ENCODE data around the gene ZNHIT1. TPM values are rescaled to one million over a fixed set of nuclear protein-coding genes. Genes with fewer than 3 reads are reported as not detected.

The ZNHIT1 gene
- polyA plus RNA-seq, 2 of the 4 experiments (the other 2 are of a cell fraction) = 33.2 to 55.9 TPM

DNA sequence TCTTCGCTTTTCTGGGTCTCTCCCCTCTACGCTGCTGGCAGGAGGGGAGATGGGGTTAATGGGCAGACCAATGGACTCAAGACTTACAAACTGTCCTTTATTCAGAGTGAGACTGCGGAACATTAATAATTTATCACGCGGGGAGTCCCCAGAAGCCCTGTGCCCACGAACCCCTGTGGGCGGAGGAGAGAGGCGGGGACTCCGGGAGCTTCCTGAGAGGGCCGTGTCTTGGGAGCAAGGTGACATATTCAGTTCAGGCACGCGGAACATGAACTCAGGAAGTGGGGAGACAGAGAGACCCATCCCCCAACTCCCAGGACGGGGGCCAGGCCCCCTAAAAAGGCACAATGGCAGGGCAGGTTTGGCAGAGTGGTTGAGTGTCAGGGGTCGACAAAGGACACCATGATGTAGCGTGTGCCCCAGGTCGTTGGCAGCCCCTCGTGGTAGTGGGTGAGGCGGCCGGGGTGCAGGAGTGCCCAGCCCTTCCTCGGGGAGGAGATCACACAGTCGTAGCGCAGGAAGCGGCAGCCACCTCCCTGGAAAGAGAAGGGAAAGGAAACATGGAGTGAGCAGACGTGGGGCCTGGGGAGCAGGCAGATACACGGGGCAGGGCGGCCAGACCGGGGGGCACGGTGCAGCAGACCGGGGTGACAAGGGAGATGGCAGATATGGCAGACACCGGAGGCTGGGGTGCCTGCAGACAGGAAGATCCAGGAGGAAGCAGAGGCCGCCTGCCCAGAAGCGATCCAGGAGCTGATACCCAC, 11.9 kb upstream of the ZNHIT1 start:
- Histone ChIP-seq H3K4me1 (peaks cover 2% of the 10 kb centered on the region), H3K4me2 (no peak overlapping the region), H3K27ac (no peak overlapping the region), H3K9me3 (no peaks in the 10 kb centered on the region), H3K4me3 (no peak overlapping the region)
- DNase-seq (ENCODE audit: low read depth in 1 of 2, low spot score in 1 of 2) (no peak), ATAC-seq (no peak), FAIRE-seq (no peak)
- CTCF ChIA-PET = interaction anchor here (1.8 to 10.4 kb wide), 3 partner anchors 11 to 62 kb away, joined by 9 to 93 read pairs (median 13); partner anchors contain the start of genes PLOD3 and ZNHIT1
- POLR2A ChIA-PET = interaction anchor here (1.7 kb wide), 1 partner anchor 12 kb away, joined by 4 read pairs; the partner anchor contains the start of genes PLOD3 and ZNHIT1
- TF ChIP-seq TFCP2L1 (CRISPR knock-in tag; IDR thresholded peaks at IDR 0.05) = no peak
- no peak for TF ChIP-seq MAFK (IDR thresholded peaks at IDR 0.05; ENCODE audit: partially characterized antibody)
- TF ChIP-seq NR3C1 (IDR thresholded peaks at IDR 0.05) = no peak
- no peak for TF ChIP-seq TP53 (CRISPR knock-in tag; IDR thresholded peaks at IDR 0.05)
- TF ChIP-seq HOXB5 (CRISPR knock-in tag; IDR thresholded peaks at IDR 0.05) = no peak
- TF ChIP-seq HEYL (CRISPR knock-in tag; IDR thresholded peaks at IDR 0.05) = no peak
- no peak for TF ChIP-seq MAX (IDR thresholded peaks at IDR 0.05)
- 85% methylated on average over 32 of the region's 32 CpGs for WGBS (ENCODE audit: missing lambda C conversion rate)

DNA sequence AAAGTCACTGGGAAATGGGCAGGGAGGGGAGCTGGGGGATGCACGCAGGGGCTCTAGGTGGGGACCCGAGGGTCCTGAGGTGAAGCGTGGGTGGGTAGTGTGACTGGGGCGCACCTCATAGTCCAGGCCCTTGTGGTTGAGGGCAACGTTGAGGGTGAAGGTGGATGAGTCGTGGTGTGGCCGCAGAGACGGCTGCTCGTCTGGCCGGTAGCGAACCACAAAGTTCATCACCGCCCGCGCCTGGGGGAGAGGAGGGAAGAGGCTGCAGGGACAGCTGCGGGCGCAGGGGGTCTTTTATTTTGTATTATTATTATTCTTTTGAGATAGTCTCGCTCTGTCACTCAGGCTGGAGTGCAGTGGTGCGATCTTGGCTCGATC, 11.3 kb upstream of the ZNHIT1 start:
- WGBS (ENCODE audit: missing lambda C conversion rate) = 88% methylated on average over 19 of the region's 19 CpGs
- Histone ChIP-seq H3K4me3 (no peak overlapping the region), H3K27ac (no peak overlapping the region), H3K4me2 (no peak overlapping the region), H3K9me3 (no peaks in the 10 kb centered on the region), H3K4me1 (no peaks in the 10 kb centered on the region)
- CTCF ChIA-PET = interaction anchor here (2.1 to 10.4 kb wide), 2 partner anchors 11 to 13 kb away, joined by 13 to 93 read pairs; partner anchors contain the start of genes PLOD3 and ZNHIT1
- POLR2A ChIA-PET = no interaction called here
- no peak for DNase-seq (ENCODE audit: low read depth in 1 of 2, low spot score in 1 of 2)
- no peak for FAIRE-seq
- no peak for ATAC-seq
- TF ChIP-seq NFE2L2 (conservative IDR thresholded peaks at IDR 0.05; ENCODE audit: low read length) = no peak
- no peak for TF ChIP-seq SREBF2 (IDR thresholded peaks at IDR 0.05)
- no peak for TF ChIP-seq POLR2AphosphoS2 (conservative IDR thresholded peaks at IDR 0.05; ENCODE audit: low read length)
- TF ChIP-seq PHF8 (IDR thresholded peaks at IDR 0.05; ENCODE audit: borderline replicate concordance, low read depth) = no peak
- TF ChIP-seq, protein P1, sequence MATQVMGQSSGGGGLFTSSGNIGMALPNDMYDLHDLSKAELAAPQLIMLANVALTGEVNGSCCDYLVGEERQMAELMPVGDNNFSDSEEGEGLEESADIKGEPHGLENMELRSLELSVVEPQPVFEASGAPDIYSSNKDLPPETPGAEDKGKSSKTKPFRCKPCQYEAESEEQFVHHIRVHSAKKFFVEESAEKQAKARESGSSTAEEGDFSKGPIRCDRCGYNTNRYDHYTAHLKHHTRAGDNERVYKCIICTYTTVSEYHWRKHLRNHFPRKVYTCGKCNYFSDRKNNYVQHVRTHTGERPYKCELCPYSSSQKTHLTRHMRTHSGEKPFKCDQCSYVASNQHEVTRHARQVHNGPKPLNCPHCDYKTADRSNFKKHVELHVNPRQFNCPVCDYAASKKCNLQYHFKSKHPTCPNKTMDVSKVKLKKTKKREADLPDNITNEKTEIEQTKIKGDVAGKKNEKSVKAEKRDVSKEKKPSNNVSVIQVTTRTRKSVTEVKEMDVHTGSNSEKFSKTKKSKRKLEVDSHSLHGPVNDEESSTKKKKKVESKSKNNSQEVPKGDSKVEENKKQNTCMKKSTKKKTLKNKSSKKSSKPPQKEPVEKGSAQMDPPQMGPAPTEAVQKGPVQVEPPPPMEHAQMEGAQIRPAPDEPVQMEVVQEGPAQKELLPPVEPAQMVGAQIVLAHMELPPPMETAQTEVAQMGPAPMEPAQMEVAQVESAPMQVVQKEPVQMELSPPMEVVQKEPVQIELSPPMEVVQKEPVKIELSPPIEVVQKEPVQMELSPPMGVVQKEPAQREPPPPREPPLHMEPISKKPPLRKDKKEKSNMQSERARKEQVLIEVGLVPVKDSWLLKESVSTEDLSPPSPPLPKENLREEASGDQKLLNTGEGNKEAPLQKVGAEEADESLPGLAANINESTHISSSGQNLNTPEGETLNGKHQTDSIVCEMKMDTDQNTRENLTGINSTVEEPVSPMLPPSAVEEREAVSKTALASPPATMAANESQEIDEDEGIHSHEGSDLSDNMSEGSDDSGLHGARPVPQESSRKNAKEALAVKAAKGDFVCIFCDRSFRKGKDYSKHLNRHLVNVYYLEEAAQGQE (IDR thresholded peaks at IDR 0.05) = no peak
- TF ChIP-seq, protein P2, sequence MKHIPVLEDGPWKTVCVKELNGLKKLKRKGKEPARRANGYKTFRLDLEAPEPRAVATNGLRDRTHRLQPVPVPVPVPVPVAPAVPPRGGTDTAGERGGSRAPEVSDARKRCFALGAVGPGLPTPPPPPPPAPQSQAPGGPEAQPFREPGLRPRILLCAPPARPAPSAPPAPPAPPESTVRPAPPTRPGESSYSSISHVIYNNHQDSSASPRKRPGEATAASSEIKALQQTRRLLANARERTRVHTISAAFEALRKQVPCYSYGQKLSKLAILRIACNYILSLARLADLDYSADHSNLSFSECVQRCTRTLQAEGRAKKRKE (CRISPR knock-in tag; IDR thresholded peaks at IDR 0.05; ENCODE audit: low read depth) = no peak
- no peak for TF ChIP-seq JUN (IDR thresholded peaks at IDR 0.05)
- TF ChIP-seq POLR2A (IDR thresholded peaks at IDR 0.05; ENCODE audit: low read length) = no peak
- no peak for TF ChIP-seq RFX5 (IDR thresholded peaks at IDR 0.05)
- no peak for TF ChIP-seq ZSCAN20 (CRISPR knock-in tag; IDR thresholded peaks at IDR 0.05)
- TF ChIP-seq NPAS2 (CRISPR knock-in tag; IDR thresholded peaks at IDR 0.05; ENCODE audit: borderline replicate concordance) = no peak
- TF ChIP-seq, protein P3, sequence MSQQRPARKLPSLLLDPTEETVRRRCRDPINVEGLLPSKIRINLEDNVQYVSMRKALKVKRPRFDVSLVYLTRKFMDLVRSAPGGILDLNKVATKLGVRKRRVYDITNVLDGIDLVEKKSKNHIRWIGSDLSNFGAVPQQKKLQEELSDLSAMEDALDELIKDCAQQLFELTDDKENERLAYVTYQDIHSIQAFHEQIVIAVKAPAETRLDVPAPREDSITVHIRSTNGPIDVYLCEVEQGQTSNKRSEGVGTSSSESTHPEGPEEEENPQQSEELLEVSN (IDR thresholded peaks at IDR 0.05; ENCODE audit: borderline replicate concordance, low read depth) = no peak
- no peak for TF ChIP-seq RARB (CRISPR knock-in tag; IDR thresholded peaks at IDR 0.05)
- TF ChIP-seq HDAC2 (IDR thresholded peaks at IDR 0.05) = no peak
- TF ChIP-seq MAFK (IDR thresholded peaks at IDR 0.05; ENCODE audit: partially characterized antibody) = no peak
- no peak for TF ChIP-seq KDM1A (IDR thresholded peaks at IDR 0.05; ENCODE audit: low read depth)
